HepG2 (cell line): Measurements from ENCODE around the gene OSBPL10. TPM values are rescaled to one million over a fixed set of nuclear protein-coding genes. Genes with fewer than 3 reads are reported as not detected.

ENCODE experiments used
- ATAC-seq: fragments of 200-7000 bp; cut with Tn5 transposase; 3 replicates; pipeline ENCODE4 v1.9.1; 2020; ENCODE audit warnings: mild to moderate bottlenecking, moderate library complexity
- BruUV-seq: library from RNA; stranded (reverse); fragments of 400-500 nt; replicated peaks from 2 replicates; lab custom pipeline; 2021; lab: Mats Ljungman, UMichigan
- CTCF ChIA-PET: fragments of 300-600 bp; formaldehyde crosslinking; extraction: SDS; loops from one replicate; lab custom pipeline; 2021; ENCODE audit warnings: low total read pairs, inconsistent platforms, low intra/inter-chr PET ratio; lab: Yijun Ruan, JAX
- POLR2A ChIA-PET: fragments of 350-600 bp; sonication (Branson Sonifier 250); formaldehyde crosslinking; loops from one replicate; lab custom pipeline; 2020; ENCODE audit warnings: antibody characterized with exemption, inconsistent platforms; lab: Yijun Ruan, JAX
- DNase-seq: peaks from one replicate; pipeline ENCODE4 v3.0.0-alpha.2; 2015; ENCODE audit warnings: low spot score
- FAIRE-seq: peaks from 3 replicates; lab custom pipeline; 2011; peaks lifted over from hg19 to GRCh38; lab: Jason Lieb, UNC
- H2AFZ ChIP-seq: one replicate; pipeline ENCODE4 v1.6.1; 2011; ENCODE audit warnings: low read length, inconsistent platforms
- H3K27ac ChIP-seq: fragments of 300-600 bp; 3 replicates; pipeline ENCODE4 v1.8.0; 2011; ENCODE audit warnings: mixed run types, mild to moderate bottlenecking, mixed read lengths, low read length, inconsistent platforms; ENCODE audit not compliant: insufficient read depth; ENCODE audit errors: extremely low read length
- H3K27me3 ChIP-seq, 2 experiments: fragments of 200-600 bp in 1 of 2; 2 replicates in 1 of 2; 3 replicates in 1 of 2; pipeline versions ENCODE4 v1.6.0 to v1.8.0; 2011; ENCODE audit warnings: low read length in 2 of 2, mild to moderate bottlenecking in 2 of 2, moderate library complexity in 2 of 2, inconsistent platforms in 1 of 2; ENCODE audit not compliant: insufficient read depth in 2 of 2, control insufficient read depth in 1 of 2
- H3K36me3 ChIP-seq, 2 experiments: fragments of 200-600 bp in 1 of 2; replicated peaks in 1 of 2; 2 replicates in 1 of 2; 3 replicates in 1 of 2; pipeline versions ENCODE4 v1.5.1 to v1.8.0; 2011; ENCODE audit warnings: low read length in 2 of 2, inconsistent platforms in 1 of 2; ENCODE audit not compliant: insufficient read depth in 2 of 2, control insufficient read depth in 1 of 2
- H3K4me1 ChIP-seq: 2 replicates; pipeline ENCODE4 v1.5.1; 2012; ENCODE audit warnings: low read length, inconsistent platforms; ENCODE audit not compliant: insufficient read depth
- H3K4me2 ChIP-seq: 2 replicates; pipeline ENCODE4 v1.6.0; 2011; ENCODE audit warnings: low read depth, low read length, inconsistent platforms
- H3K4me3 ChIP-seq, 3 experiments: fragments of 200-600 bp in 1 of 3; sonication (generic), shearing (Covaris generic) in 1 of 3; replicated peaks in 1 of 3; 2 replicates each; pipeline ENCODE4 v1.5.1; 2011 to 2016; ENCODE audit warnings: low read length in 3 of 3, inconsistent platforms in 2 of 3, low read depth in 2 of 3, mild to moderate bottlenecking in 2 of 3, control low read depth in 1 of 3, mixed read lengths in 1 of 3; ENCODE audit not compliant: insufficient read depth in 1 of 3
- H3K79me2 ChIP-seq: one replicate; pipeline ENCODE4 v1.6.1; 2011; ENCODE audit warnings: low read length, inconsistent platforms; ENCODE audit not compliant: insufficient read depth
- H3K9ac ChIP-seq: 2 replicates; pipeline ENCODE4 v1.6.0; 2011; ENCODE audit warnings: mild to moderate bottlenecking, low read depth, low read length, inconsistent platforms; ENCODE audit not compliant: insufficient read depth
- H3K9me3 ChIP-seq: 2 replicates; pipeline ENCODE4 v1.5.1; 2012; ENCODE audit warnings: mild to moderate bottlenecking, low read length
- H4K20me1 ChIP-seq: 2 replicates; pipeline ENCODE4 v1.6.0; 2011; ENCODE audit warnings: inconsistent platforms, mild to moderate bottlenecking, low read length, moderate library complexity; ENCODE audit not compliant: insufficient read depth
- ADNP ChIP-seq: sonication (generic); formaldehyde crosslinking; IDR thresholded peaks from 2 replicates; pipeline ENCODE4 v1.4.0; 2020; ENCODE audit warnings: missing genetic modification reagents
- DPF2 ChIP-seq: sonication (generic); formaldehyde crosslinking; IDR thresholded peaks from 2 replicates; pipeline ENCODE4 v1.4.0; 2020; ENCODE audit warnings: mild to moderate bottlenecking, low read depth, missing genetic modification reagents, borderline replicate concordance
- GMEB2 ChIP-seq: IDR thresholded peaks from 2 replicates; pipeline ENCODE4 v1.6.1; 2016; ENCODE audit warnings: missing biosample characterization, missing genetic modification reagents, low read depth
- MED13 ChIP-seq: sonication (generic); formaldehyde crosslinking; IDR thresholded peaks from 2 replicates; pipeline ENCODE4 v1.5.0; 2020; ENCODE audit warnings: missing genetic modification reagents
- RARG ChIP-seq: sonication (generic); formaldehyde crosslinking; IDR thresholded peaks from 2 replicates; pipeline ENCODE4 v1.4.0; 2020; ENCODE audit warnings: low read depth, mild to moderate bottlenecking, missing genetic modification reagents
- TAF1 ChIP-seq: sonication (generic); formaldehyde crosslinking; IDR thresholded peaks from 2 replicates; pipeline ENCODE4 v1.4.0; 2020; ENCODE audit warnings: missing genetic modification reagents
- TCF12 ChIP-seq, 2 experiments: fragments of 450-650 bp in 1 of 2; sonication (generic) in 1 of 2; formaldehyde crosslinking in 1 of 2; IDR thresholded peaks; 2 replicates each; pipeline versions ENCODE4 v1.6.1 to v1.8.0; 2017 to 2022; ENCODE audit warnings: antibody characterized with exemption in 1 of 2, mild to moderate bottlenecking in 1 of 2, missing genetic modification reagents in 1 of 2, moderate library complexity in 1 of 2
- TFAP4 ChIP-seq: sonication (generic); IDR thresholded peaks from 2 replicates; pipeline ENCODE4 v1.6.1; 2016; ENCODE audit warnings: low read depth, borderline replicate concordance
- TFE3 ChIP-seq: IDR thresholded peaks from 2 replicates; pipeline ENCODE4 v1.6.1; 2016
- YEATS4 ChIP-seq: sonication (generic); formaldehyde crosslinking; IDR thresholded peaks from 2 replicates; pipeline ENCODE4 v1.4.0; 2020; ENCODE audit warnings: missing genetic modification reagents, borderline replicate concordance
- ZBTB10 ChIP-seq: sonication (generic); formaldehyde crosslinking; IDR thresholded peaks from 2 replicates; pipeline ENCODE4 v1.4.0; 2020; ENCODE audit warnings: missing genetic modification reagents, borderline replicate concordance
- ZIK1 ChIP-seq: sonication (generic); formaldehyde crosslinking; IDR thresholded peaks from 2 replicates; pipeline ENCODE4 v1.5.0; 2020; ENCODE audit warnings: mild to moderate bottlenecking, low read depth, missing genetic modification reagents, borderline replicate concordance
- ZNF224 ChIP-seq: sonication (generic); formaldehyde crosslinking; IDR thresholded peaks from 2 replicates; pipeline ENCODE4 v1.5.0; 2020; ENCODE audit warnings: mild to moderate bottlenecking, missing genetic modification reagents
- ZNF331 ChIP-seq: sonication (generic); formaldehyde crosslinking; IDR thresholded peaks from 2 replicates; pipeline ENCODE4 v1.4.0; 2020; ENCODE audit warnings: missing genetic modification reagents
- ZNF639 ChIP-seq: conservative IDR thresholded peaks from 2 replicates; pipeline ENCODE4 v1.6.1; 2018; ENCODE audit warnings: missing genetic modification reagents
- ZZZ3 ChIP-seq: sonication (generic); formaldehyde crosslinking; IDR thresholded peaks from 2 replicates; pipeline ENCODE4 v1.4.0; 2020; ENCODE audit warnings: missing genetic modification reagents, mild to moderate bottlenecking, borderline replicate concordance
- WGBS: methylation state at CpG from one replicate; pipeline ENCODE4 v1.1.6; 2017; ENCODE audit warnings: low lambda C conversion rate; 5-methylcytosine and 5-hydroxymethylcytosine counted together
- in situ Hi-C: cut with HindIII; loops from 2 replicates; pipeline ENCODE4 v1.10.0; 2017; ENCODE audit warnings: low pct_unique_long_range_greater_than_20kb; ENCODE audit not compliant: extremely low pct_ligation_motif_present
- intact Hi-C: fragments of 100-400 bp; cut with micrococcal nuclease; formaldehyde crosslinking; loops from one replicate; pipeline ENCODE4 v1.10.0; 2022; ENCODE audit not compliant: unreplicated experiment
- polyA plus RNA-seq, 8 experiments: library from polyadenylated mRNA; depleted of rRNA in 3 of 8; stranded (reverse) in 7 of 8; unstranded in 1 of 8; fragments of >200 nt; fragmentation: Illumina TruSeq in 4 of 8; extraction: Trizol in 4 of 8; gene quantifications; 2 replicates each; pipeline versions ENCODE4 v1.2.1 to v1.2.3, GENCODE V29; 2011 to 2016; ENCODE audit warnings: low read depth in 4 of 8, missing spikeins in 1 of 8, mixed read lengths in 1 of 8; ENCODE audit not compliant: insufficient read depth in 1 of 8
- total RNA-seq, 5 experiments: library from RNA; depleted of rRNA; stranded (reverse); fragments of >200 nt; fragmentation: Illumina TruSeq; extraction: Trizol; gene quantifications; 2 replicates each; pipeline ENCODE4 v1.2.3, GENCODE V29; 2016; ENCODE audit warnings: low read depth in 1 of 5

Gene OSBPL10
- total and polyA plus RNA-seq, 2 of the 13 experiments (the other 11 are each of a cell fraction or from before 2014, with no cell fraction given), result 10.3 to 28.6 TPM

- TF ChIP-seq TFAP4, result no peak
- TF ChIP-seq ZIK1, result no peak
- TF ChIP-seq ZBTB10, result no peak
- no peak for TF ChIP-seq RARG (CRISPR knock-in tag)
- TF ChIP-seq ZZZ3 (CRISPR knock-in tag), result no peak
Observed at GRCh38 chr3:31733234-31733667, 247.8 kb downstream of the OSBPL10 start (continued).

- FAIRE-seq (no peak), DNase-seq (no peak), ATAC-seq (no peak)
- ChIA-PET POLR2A (no interaction called here), CTCF (no interaction called here)
- Histone ChIP-seq H3K27ac (no peak overlapping the region), H3K9ac (no peak overlapping the region), H3K27me3 (no peaks in the 10 kb centered on the region), H3K9me3 (no peaks in the 10 kb centered on the region), H4K20me1 (0 out of 2 replicates have a peak, but pooled peaks cover 2% of the 10 kb centered on the region), H3K36me3 (peaks cover 1 to 15% of the 10 kb centered on the region in 2 experiments; a peak in 4 of 5 replicates), H3K79me2 (no peaks in the 10 kb centered on the region), H3K4me1 (no peaks in the 10 kb centered on the region), H3K4me3 (no peak overlapping the region), H2AFZ (no peak overlapping the region), H3K4me2 (no peak overlapping the region)
- 92% methylated on average over 7 of the region's 8 CpGs for WGBS
- no TSS peak for BruUV-seq
- in situ Hi-C loops (no loop called here), intact Hi-C loops (no loop called here)
- TF ChIP-seq MED13 (CRISPR knock-in tag) (no peak), ADNP (no peak), TFE3 (CRISPR knock-in tag) (no peak), TCF12 (IDR thresholded peaks at IDR 0.05) (no peak), TCF12 (CRISPR knock-in tag; IDR thresholded peaks at IDR 0.05) (no peak), TAF1 (CRISPR knock-in tag) (no peak), GMEB2 (CRISPR knock-in tag) (no peak), YEATS4 (CRISPR knock-in tag) (no peak), DPF2 (CRISPR knock-in tag) (no peak), ZNF331 (CRISPR knock-in tag) (no peak), ZNF639 (no peak), ZNF224 (CRISPR knock-in tag) (no peak)
Observed at GRCh38 chr3:31732548-31732947, 248.5 kb downstream of the OSBPL10 start.
